AG10803 (cell line): Measurements from ENCODE around the gene SLC19A3.

Experiments used
- DNase-seq: peaks from one replicate; pipeline ENCODE4 v3.0.0; 2010; ENCODE audit warnings: low read depth
- H3K4me3 ChIP-seq: 2 replicates; pipeline ENCODE4 v1.5.1; 2011; ENCODE audit warnings: mild to moderate bottlenecking, low read length, control low read depth
- TF ChIP-seq, protein P1 (sequence below): conservative IDR thresholded peaks from 2 replicates; pipeline ENCODE4 v1.5.1; 2011; ENCODE audit warnings: mild to moderate bottlenecking, low read length, control low read depth, inconsistent platforms

Gene SLC19A3

DNA sequence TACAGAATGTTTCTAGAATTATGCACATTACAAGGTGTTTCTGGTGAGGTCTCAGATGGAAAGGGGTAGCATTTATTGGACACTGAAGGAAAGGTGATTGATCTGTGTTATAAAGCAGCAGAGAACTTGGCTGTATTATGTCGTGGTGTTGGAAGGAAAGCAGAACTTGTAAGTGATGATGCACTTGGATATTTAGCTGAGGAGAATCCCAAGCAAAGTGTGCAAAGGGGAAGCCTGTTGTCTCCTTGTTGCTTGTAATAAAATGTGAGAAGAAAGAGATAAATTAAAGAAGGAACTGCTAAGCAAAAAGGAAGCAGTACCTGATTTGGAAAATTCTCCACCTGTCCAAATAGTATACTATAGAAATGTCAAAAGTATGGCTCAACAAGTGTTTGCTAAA is 63.4 kb downstream of the SLC19A3 start:
- no peak overlapping the region for H3K4me3 ChIP-seq
- TF ChIP-seq, protein P1, sequence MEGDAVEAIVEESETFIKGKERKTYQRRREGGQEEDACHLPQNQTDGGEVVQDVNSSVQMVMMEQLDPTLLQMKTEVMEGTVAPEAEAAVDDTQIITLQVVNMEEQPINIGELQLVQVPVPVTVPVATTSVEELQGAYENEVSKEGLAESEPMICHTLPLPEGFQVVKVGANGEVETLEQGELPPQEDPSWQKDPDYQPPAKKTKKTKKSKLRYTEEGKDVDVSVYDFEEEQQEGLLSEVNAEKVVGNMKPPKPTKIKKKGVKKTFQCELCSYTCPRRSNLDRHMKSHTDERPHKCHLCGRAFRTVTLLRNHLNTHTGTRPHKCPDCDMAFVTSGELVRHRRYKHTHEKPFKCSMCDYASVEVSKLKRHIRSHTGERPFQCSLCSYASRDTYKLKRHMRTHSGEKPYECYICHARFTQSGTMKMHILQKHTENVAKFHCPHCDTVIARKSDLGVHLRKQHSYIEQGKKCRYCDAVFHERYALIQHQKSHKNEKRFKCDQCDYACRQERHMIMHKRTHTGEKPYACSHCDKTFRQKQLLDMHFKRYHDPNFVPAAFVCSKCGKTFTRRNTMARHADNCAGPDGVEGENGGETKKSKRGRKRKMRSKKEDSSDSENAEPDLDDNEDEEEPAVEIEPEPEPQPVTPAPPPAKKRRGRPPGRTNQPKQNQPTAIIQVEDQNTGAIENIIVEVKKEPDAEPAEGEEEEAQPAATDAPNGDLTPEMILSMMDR = no peak
- DNase-seq = no peak

DNA sequence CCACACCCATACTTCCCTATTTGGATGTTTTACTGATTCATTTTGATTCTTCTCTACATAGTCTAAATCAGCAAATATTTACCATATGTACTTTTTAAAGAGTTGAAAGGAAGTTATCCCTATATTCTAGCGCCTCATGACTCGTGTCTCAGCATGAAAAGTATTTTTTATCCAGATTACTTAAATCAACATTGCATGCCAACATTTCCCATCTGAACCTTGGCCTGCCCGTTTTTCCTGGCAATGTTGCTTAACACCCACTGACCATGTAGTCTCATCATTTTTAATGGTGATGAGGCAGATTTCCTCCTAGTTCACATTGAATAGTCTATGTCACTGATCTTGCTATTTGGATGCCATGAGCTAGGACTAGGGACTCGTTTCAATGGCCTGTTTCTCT is 64.4 kb downstream of the SLC19A3 start:
- TF ChIP-seq, protein P1 = no peak
- no peak overlapping the region for H3K4me3 ChIP-seq
- DNase-seq = peak; percentile 38

DNA sequence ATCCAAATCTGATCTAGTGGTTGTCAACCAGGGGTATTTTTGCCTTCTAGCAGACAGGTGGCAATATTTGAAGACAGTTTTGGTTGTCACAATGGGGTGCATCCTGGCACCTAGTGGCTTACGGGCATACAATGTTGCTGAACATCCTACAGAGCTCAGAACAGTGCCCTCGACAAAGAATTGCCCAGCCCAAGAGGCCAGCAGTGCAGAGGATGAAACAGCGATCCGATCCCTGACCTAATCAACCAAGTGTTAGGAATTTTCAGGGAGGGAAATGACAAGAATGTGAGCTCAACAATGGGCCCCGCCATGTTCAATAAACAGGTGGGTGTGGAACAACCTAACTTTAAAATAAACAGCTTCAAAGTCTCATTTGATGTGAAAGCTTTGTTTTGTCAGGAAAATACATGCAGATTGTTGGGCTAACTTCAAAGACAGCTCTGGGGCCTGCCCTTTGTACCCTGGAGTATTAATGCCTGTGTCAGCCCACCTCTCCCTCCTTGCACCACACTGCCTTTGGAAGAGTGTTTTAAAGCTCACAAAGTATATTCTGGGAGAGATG is 73.8 kb downstream of the SLC19A3 start:
- TF ChIP-seq, protein P1 = no peak
- no peak for DNase-seq
- H3K4me3 ChIP-seq = no peak overlapping the region

DNA sequence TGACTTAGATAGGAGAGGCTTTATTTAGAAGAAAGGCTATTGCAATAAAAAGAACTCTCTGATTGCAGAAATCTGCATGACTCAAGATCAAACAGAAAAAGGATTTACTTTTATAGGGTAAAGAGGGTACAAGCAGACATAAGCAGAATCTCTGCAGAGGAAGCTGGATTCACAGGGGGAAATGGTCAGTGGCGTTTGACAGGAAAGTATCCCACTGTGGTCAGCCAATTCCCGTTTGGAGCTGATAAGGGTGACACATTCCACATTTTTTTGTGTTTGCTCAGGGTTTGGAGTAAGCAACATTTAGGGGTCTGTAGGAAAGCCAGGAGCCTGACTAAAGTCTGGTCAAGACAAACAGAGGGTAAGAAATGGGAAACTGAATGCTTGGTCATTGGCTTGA is 75.2 kb downstream of the SLC19A3 start:
- DNase-seq = no peak
- H3K4me3 ChIP-seq = no peak overlapping the region
- TF ChIP-seq, protein P1 = no peak

DNA sequence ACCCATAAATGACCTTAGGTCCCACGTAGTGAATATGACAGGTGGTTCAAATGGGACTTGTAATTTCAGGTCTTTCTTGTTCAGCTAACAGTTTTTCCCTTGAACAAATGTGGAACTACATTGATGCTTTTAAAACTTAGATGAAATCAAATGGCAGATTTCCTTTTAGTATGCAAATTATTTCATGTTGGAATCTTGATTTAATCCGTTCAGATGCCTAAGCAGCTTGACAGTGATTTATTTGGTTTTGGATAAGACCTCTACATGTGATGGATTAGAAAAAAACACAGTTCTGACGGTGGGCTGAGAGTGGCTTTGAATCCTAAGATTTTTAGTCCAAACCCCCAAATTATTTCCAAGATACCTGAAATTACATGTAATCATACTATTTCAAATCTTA is 83.6 kb downstream of the SLC19A3 start:
- no peak overlapping the region for H3K4me3 ChIP-seq
- TF ChIP-seq, protein P1 = no peak
- DNase-seq = no peak
